ENCODE data around the gene HOMEZ.
"Not testable (repeated sequence)": the region's sequence is repeated elsewhere in the genome, so short reads cannot be mapped to it uniquely, and the experiment has no call there.

The HOMEZ gene

GRCh38 chr14:23245282-23245681 is 40.6 kb downstream of the HOMEZ start:
- no peak for DNase-seq (ENCODE audit: low read depth, low spot score)
- no peak for TF ChIP-seq CTCF (IDR thresholded peaks at IDR 0.05; ENCODE audit: insufficient read depth, low read length, missing control alignments)
- ChIA-PET CTCF (no interaction called here), POLR2A (no interaction called here)
- no peak overlapping the region for H3K4me3 ChIP-seq (ENCODE audit: low read depth, low read length)

GRCh38 chr14:23243066-23243465 is 42.9 kb downstream of the HOMEZ start:
- TF ChIP-seq CTCF (IDR thresholded peaks at IDR 0.05; ENCODE audit: insufficient read depth, low read length, missing control alignments): no peak
- POLR2A ChIA-PET: no interaction called here
- CTCF ChIA-PET: interaction anchor here (1.4 kb wide), 1 partner anchor 25 kb away, joined by 3 read pairs; no protein-coding TSS in a partner anchor
- no peak for DNase-seq (ENCODE audit: low read depth, low spot score)
- H3K4me3 ChIP-seq (ENCODE audit: low read depth, low read length): no peak overlapping the region

- DNase-seq (ENCODE audit: low read depth, low spot score): no peak
- CTCF ChIA-PET: interaction anchor here (1.8 kb wide), 1 partner anchor 122 kb away, joined by 5 read pairs; no protein-coding TSS in a partner anchor
- no peak for TF ChIP-seq CTCF (IDR thresholded peaks at IDR 0.05; ENCODE audit: insufficient read depth, low read length, missing control alignments)
- no peak overlapping the region for H3K4me3 ChIP-seq (ENCODE audit: low read depth, low read length)
- POLR2A ChIA-PET: no interaction called here
Measured at GRCh38 chr14:23242076-23242475, 43.9 kb downstream of the HOMEZ start.

GRCh38 chr14:23241061-23241715 is 44.7 kb downstream of the HOMEZ start:
- CTCF ChIA-PET: interaction anchor here (1.8 kb wide), 1 partner anchor 121 kb away, joined by 5 read pairs; no protein-coding TSS in a partner anchor
- DNase-seq (ENCODE audit: low read depth, low spot score); POLR2A ChIA-PET; H3K4me3 ChIP-seq (ENCODE audit: low read depth, low read length): not testable (repeated sequence)

GRCh38 chr14:23240661-23241060 is 45.3 kb downstream of the HOMEZ start:
- CTCF ChIA-PET: no interaction called here
- TF ChIP-seq CTCF (IDR thresholded peaks at IDR 0.05; ENCODE audit: insufficient read depth, low read length, missing control alignments): no peak
- no peak overlapping the region for H3K4me3 ChIP-seq (ENCODE audit: low read depth, low read length)
- POLR2A ChIA-PET: no interaction called here
- DNase-seq (ENCODE audit: low read depth, low spot score): no peak

- ChIA-PET CTCF (interaction anchor here (2.5 kb wide), 1 partner anchor 116 kb away, joined by 6 read pairs; no protein-coding TSS in a partner anchor), POLR2A (no interaction called here)
- no peak for DNase-seq (ENCODE audit: low read depth, low spot score)
- no peak for TF ChIP-seq CTCF (IDR thresholded peaks at IDR 0.05; ENCODE audit: insufficient read depth, low read length, missing control alignments)
- H3K4me3 ChIP-seq (ENCODE audit: low read depth, low read length): peak within 1 kb of the TSS; percentile 40
Measured at GRCh38 chr14:23237772-23238594, 47.9 kb downstream of the HOMEZ start, which contains the start of gene RNF212B. Gene RNF212B (plus strand): TSS chr14:23237936. CDS start chr14:23240346, 2,410 bp downstream.

GRCh38 chr14:23232241-23232808 is 53.6 kb downstream of the HOMEZ start:
- CTCF ChIA-PET; H3K4me3 ChIP-seq (ENCODE audit: low read depth, low read length); DNase-seq (ENCODE audit: low read depth, low spot score); POLR2A ChIA-PET: not testable (repeated sequence)

Data from AG04449 (cell line).